HUES48 (cell line): Measurements from ENCODE around the gene CCDC117.
A peak's percentile ranks its signal among the peaks of the same experiment; 100 is the strongest.

Experiments used
- H3K27ac ChIP-seq: one replicate; pipeline ENCODE4 v1.7.0; 2013; ENCODE audit warnings: low read depth, low read length, inconsistent platforms
- H3K27me3 ChIP-seq: 2 replicates; pipeline ENCODE4 v1.6.1; 2013; ENCODE audit warnings: mild to moderate bottlenecking, low read length; ENCODE audit not compliant: control insufficient read depth, insufficient read depth
- H3K36me3 ChIP-seq: 2 replicates; pipeline ENCODE4 v1.6.1; 2013; ENCODE audit warnings: low read length; ENCODE audit not compliant: control insufficient read depth, insufficient read depth
- H3K4me1 ChIP-seq: 2 replicates; pipeline ENCODE4 v1.6.1; 2013; ENCODE audit warnings: mild to moderate bottlenecking, low read length; ENCODE audit not compliant: control insufficient read depth, insufficient read depth
- H3K4me3 ChIP-seq: 2 replicates; pipeline ENCODE4 v1.5.1; 2013; ENCODE audit warnings: mild to moderate bottlenecking, low read depth, low read length
- H3K9ac ChIP-seq: 2 replicates; pipeline ENCODE4 v1.6.1; 2013; ENCODE audit warnings: mild to moderate bottlenecking, low read depth, low read length, moderate library complexity
- H3K9me3 ChIP-seq: 2 replicates; pipeline ENCODE4 v1.6.1; 2013; ENCODE audit warnings: low read length; ENCODE audit not compliant: control insufficient read depth, insufficient read depth

Gene CCDC117

DNA sequence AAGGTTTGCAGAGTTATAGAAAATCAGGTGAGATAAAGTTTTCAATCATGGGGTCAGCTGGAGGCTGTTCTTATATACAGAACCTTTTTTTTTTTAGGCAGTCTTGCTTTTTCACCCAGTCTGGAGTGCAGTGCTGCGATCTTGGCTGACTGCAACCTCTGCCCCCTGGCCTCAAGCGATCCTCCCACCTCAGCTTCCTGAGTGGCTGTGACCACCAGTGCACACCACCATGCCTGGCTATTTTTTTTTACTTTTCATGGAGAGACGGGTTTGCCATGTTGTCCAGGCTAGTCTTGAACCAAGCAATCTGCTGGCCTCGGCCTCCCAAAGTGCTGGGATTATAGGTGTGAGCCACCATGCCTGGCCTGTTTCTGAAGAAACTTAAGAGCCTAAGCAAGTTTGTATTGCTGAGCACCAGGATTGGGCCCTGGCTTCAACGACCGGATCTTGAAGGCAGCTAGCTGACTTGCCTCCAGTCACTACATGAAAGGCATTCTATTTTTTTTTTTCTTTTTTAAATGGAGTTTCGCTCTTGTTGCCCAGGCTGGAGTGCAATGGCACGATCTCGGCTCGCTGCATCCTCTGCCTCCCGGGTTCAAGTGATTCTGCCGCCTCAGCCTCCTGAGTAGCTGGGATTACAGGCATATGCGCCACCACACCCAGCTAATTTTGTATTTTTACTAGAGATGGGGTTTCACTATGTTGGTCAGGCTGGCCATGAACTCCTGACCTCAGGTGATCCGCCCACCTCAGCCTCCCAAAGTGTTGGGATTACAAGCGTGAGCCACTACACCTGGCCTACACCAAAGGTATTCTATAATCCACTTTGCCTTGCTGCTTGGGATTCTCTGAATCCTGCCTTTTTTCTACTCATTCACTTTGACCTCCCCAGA is 20.2 kb downstream of the CCDC117 start:
- H3K36me3 ChIP-seq, result peaks cover 54% of the 10 kb centered on the region
- H3K4me3 ChIP-seq, result no peak overlapping the region
- no peaks in the 10 kb centered on the region for H3K9me3 ChIP-seq
- no peaks in the 10 kb centered on the region for H3K4me1 ChIP-seq
- no peak overlapping the region for H3K9ac ChIP-seq
- H3K27me3 ChIP-seq, result no peaks in the 10 kb centered on the region
- H3K27ac ChIP-seq, result peak overlapping the region; percentile 7

DNA sequence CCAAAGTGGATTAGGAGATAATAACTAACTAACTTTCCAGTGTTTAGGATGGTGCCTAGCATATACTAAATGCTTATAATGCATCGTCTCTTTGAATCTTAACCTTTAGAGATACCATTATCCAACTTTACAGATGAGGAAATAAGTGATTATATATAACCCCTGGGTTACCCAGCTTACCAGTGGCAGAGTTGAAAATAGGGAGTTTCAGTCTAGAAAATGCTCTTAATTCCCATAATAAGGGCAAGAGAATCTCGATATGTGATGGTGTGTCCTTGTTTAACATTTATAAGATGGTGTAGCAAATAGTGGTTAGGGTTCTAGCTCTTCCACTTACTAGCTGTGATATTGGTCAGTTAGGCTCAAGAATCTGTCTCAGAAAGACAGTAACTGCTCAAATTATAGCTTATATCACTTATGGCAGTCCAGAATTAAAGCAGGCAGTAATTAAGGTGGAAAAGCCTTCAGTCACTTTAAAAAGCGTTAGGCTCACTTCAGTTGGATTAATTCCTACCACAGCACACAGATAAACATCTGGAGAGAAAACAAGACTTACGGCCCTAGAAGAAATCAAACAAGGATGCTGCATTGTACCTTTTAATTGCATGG is 21.6 kb downstream of the CCDC117 start:
- no peak overlapping the region for H3K4me3 ChIP-seq
- no peaks in the 10 kb centered on the region for H3K9me3 ChIP-seq
- H3K4me1 ChIP-seq, result 0 out of 2 replicates have a peak, but pooled peaks cover 4% of the 10 kb centered on the region
- no peaks in the 10 kb centered on the region for H3K27me3 ChIP-seq
- H3K36me3 ChIP-seq, result peaks cover 54% of the 10 kb centered on the region
- no peak overlapping the region for H3K27ac ChIP-seq
- H3K9ac ChIP-seq, result no peak overlapping the region

DNA sequence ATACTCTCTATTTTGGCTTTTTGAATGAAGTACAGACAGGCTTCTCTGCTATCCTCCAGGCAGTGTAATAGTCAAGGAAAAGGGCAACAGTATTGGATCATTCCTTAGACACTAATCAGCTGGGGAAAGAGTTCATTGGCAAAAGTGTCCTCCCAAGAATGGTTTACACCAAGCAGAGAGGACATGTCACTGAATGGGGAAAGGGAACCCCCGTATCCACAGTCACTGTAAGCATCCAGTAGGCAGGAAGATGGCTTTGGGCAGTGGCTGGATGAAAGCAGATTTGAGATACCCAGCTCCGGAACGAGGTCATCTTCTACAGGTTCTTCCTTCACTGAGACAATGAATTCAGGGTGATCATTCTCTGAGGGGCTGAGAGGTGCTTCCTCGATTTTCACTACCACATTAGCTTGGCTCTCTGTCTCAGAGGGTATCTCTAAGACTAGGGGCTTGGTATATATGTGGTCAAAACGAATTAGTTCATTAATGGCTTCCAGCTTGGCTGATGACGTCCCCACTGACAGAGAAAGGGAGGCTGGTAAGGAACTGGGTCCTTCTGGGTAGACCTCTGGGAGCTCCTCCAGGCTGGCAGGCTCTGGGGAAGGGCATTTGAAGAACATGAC is 22.7 kb downstream of the CCDC117 start:
- H3K27ac ChIP-seq, result no peak overlapping the region
- H3K4me1 ChIP-seq, result 0 out of 2 replicates have a peak, but pooled peaks cover 4% of the 10 kb centered on the region
- H3K4me3 ChIP-seq, result no peak overlapping the region
- H3K9ac ChIP-seq, result no peak overlapping the region
- H3K27me3 ChIP-seq, result no peaks in the 10 kb centered on the region
- H3K9me3 ChIP-seq, result no peaks in the 10 kb centered on the region
- peaks cover 54% of the 10 kb centered on the region for H3K36me3 ChIP-seq

DNA sequence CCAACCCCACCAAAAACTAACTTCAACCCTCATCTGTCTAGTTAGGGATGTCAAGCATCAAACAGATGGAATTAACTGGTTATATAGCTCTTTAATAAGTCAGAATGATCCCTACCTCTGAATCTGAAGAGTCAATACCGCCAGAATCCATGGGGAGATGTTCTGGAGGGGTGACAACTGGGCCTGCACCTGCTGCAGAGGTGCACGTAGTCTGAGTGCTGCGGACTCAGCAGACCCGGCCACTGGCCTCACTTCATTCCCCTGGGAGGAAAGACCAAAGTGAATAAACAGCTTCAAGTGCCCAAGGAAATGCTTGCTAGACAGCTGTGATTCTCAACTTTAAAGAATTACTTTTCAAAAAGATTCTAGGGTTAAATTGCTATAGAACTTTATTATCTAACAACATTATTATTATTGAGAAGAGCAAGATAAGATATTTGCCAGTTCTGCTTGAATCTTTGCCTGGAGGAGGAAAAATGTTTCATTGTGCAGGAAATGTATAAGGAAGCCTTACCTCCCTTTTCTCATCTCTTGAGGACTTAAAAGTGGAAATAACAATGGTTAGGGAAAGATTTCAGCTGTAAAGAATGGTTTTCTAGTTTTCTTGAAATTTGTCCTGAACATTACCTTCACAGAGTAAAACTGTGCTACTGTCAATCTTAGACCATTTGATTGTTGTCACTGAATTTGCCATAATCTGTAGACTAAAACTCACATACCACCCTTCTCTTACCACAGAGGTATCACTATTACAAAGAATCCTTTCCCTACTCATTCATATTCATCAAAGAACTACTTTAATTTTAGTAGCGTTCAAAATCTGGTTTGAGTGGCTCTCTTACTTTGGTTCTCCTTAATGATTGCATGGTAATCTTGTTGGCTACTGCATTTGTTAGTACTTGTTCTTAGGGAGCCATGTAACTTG is 23.7 kb downstream of the CCDC117 start:
- Histone ChIP-seq H3K9me3 (no peaks in the 10 kb centered on the region), H3K36me3 (peaks cover 54% of the 10 kb centered on the region), H3K27me3 (no peaks in the 10 kb centered on the region), H3K9ac (no peak overlapping the region), H3K4me3 (no peak overlapping the region), H3K4me1 (0 out of 2 replicates have a peak, but pooled peaks cover 4% of the 10 kb centered on the region), H3K27ac (no peak overlapping the region)

DNA sequence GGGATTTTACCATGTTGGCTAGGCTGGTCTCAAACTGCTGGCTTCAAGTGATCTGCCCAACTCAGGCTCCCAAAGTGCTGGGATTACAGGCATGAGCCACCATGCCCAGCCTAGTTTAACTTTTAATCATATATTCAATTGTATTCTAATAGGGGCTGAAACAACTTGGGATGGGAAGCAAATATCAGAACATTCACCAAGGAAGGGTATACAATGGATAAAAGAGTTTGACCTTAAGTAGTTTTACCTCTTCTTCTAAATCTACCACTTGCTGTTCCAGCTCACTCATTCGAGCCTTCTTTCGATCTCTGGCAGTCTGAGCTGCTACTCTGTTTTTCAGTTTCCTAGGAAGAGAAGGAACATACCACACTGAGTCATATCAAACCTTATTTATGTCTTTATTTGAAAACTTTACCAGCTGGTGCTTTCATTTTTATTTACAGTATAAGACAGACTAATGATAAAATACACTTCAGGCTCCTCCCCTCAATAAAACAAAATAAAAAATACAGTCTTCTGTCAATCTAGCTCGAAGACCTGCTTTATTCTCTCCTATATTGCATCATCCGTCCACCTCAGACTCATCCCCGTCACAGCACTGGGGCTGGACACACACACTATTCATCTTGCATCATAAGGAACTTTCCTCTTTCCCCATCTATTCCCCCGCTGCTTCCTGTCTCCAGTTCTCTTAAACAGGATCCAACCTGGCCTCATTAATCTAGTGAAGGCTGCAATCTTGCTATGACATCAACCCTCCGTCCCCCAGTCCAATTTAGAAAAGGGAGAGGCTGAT is 26.5 kb downstream of the CCDC117 start:
- Histone ChIP-seq H3K27ac (peak overlapping the region; percentile 93), H3K36me3 (peaks cover 50% of the 10 kb centered on the region), H3K27me3 (no peaks in the 10 kb centered on the region), H3K9me3 (no peaks in the 10 kb centered on the region), H3K4me1 (peaks cover 12% of the 10 kb centered on the region), H3K9ac (peak overlapping the region; percentile 97), H3K4me3 (peak overlapping the region; percentile 98)

DNA sequence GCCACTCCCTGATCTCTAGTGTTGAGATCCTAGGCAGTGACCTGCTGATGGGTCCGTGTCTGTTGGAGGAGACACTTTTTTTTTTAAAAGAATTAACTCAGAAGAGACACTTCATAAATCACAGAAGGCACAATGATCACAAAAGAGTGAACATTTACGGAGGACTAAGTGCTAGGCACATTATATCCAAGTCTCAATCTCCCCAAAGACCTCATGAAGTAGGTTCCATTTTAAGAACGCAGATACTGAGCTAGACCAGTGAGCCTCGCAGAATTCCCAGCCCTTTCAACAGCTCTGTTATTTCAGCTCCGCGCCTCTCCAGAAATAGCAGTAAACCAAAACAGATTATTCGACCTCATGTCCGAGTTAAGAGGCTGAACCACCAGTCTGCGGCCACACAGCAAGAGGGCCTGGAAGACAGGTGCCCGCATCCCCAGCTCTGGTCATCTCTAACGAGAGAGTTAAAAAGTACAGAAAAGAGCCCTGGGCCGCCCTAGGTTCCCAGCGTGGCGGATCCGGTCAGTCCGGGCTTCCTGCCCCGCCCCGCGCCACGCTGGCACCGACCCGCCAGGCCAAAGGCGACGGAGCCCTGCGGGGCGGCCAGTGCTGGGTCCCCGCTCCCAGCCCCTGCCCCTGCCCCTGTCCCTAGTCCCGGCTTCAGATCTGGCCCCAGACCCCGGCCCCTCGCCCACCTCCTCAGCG is 27.3 kb downstream of the CCDC117 start:
- H3K27ac ChIP-seq, result peak overlapping the region; percentile 93
- H3K4me3 ChIP-seq, result peak overlapping the region; percentile 98
- H3K4me1 ChIP-seq, result peaks cover 12% of the 10 kb centered on the region
- H3K27me3 ChIP-seq, result no peaks in the 10 kb centered on the region
- H3K36me3 ChIP-seq, result peaks cover 43% of the 10 kb centered on the region
- no peaks in the 10 kb centered on the region for H3K9me3 ChIP-seq
- H3K9ac ChIP-seq, result peak overlapping the region; percentile 97

DNA sequence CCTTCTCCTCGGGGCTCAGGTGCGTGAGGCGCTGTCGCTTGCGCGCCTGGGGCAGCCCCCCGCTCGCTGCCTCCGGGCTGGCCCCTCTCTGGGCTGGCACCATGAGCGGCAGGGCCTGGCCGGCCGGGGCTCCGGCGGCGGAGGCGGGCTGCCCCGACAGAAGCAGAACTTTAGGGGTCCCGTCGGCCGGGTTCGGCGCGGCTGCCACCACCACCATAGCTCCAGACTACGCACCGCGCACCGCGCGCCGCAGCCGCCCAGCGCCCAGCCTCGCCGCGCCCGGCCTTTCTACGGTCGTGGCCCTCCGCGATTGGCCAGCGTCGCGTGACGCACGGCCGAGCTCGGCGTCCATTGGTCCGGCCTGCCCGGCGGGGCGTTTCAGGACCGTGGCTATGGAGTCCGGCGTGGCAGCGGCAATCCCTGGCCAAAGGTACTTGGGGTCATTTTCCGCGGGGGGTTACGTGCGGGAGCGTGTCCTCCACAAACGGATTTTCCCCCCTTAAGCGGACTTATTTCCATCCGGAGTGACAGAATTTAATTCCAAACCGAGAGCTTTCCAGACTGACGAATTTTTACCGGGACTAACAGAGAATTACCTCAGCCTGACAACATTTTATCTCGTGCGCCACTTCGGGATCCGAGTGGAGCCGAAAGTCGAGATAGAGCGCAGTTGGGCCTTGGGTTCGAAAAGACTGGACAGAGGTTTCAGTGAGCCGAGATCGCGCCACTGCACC is 28.0 kb downstream of the CCDC117 start, which contains the start of gene XBP1:
XBP1 (minus strand) TSS at position 262 of the 734 bp plus-strand sequence.
- Histone ChIP-seq H3K36me3 (peaks cover 35% of the 10 kb centered on the region), H3K9ac (peak within 1 kb of the TSS; percentile 97), H3K4me3 (peak within 1 kb of the TSS; percentile 98), H3K9me3 (no peaks in the 10 kb centered on the region), H3K27me3 (no peaks in the 10 kb centered on the region), H3K27ac (peak within 1 kb of the TSS; percentile 93), H3K4me1 (peaks cover 12% of the 10 kb centered on the region)

DNA sequence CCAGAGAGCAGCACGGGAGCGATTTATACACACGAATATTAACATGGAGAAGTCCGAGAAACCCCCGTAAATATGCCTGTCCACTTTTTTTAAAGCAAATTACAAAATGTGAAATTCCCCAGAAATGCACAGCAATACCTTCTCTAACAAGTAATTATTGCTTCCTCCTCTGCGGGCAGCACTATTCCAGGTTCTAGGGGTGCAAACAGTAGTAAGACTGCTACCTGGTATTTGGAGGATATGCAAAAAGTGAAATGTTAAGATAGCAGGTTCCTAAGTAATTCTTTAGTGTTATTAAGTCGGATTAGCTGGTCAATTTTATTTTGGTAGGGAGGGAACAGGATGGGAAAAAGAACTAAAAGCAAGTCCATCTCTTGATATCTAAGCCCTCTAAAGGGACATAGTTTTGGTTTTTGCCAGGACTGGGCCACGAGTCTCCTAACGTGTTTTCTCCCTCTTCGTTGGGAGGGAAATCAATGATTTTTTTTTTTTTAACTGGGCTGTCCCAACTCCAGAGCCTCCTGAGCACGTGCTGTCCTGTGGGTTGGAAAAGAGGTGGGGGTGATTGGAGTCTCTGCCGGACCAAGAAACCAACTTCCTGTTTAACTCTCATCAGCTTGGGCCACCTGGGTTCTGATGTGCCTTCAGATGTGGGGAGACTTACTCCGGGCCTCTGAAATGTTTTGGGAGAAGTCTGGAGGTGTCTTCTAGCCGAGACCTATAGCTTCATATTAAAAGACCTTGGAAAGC is 29.5 kb downstream of the CCDC117 start:
- H3K4me3 ChIP-seq, result no peak overlapping the region
- no peaks in the 10 kb centered on the region for H3K9me3 ChIP-seq
- H3K27ac ChIP-seq, result no peak overlapping the region
- peaks cover 20% of the 10 kb centered on the region for H3K36me3 ChIP-seq
- H3K9ac ChIP-seq, result no peak overlapping the region
- no peaks in the 10 kb centered on the region for H3K27me3 ChIP-seq
- H3K4me1 ChIP-seq, result peaks cover 12% of the 10 kb centered on the region
